Epithelial cell of esophagus (primary cell): ENCODE results near the gene MICU1.
"Not testable (repeated sequence)": the region's sequence is repeated elsewhere in the genome, so short reads cannot be mapped to it uniquely, and the experiment has no call there.

Source experiments
- DNase-seq: peaks from one replicate; pipeline ENCODE4 v3.0.0; 2010; ENCODE audit warnings: low read depth
- H3K4me3 ChIP-seq: 2 replicates; pipeline ENCODE4 v1.5.1; 2011; ENCODE audit warnings: mild to moderate bottlenecking, low read length, control low read depth
- CTCF ChIP-seq: IDR thresholded peaks from 2 replicates; pipeline ENCODE4 v1.5.1; 2011; ENCODE audit warnings: low read depth, mild to moderate bottlenecking, low read length, control low read depth, inconsistent platforms; ENCODE audit not compliant: insufficient read depth; ENCODE audit errors: missing control alignments

Gene MICU1

GRCh38 chr10:72328045-72328828 is 297.6 kb downstream of the MICU1 start:
- TF ChIP-seq CTCF = peak; percentile 53

GRCh38 chr10:72326665-72327603 is 298.9 kb downstream of the MICU1 start:
- DNase-seq, H3K4me3 ChIP-seq: not testable (repeated sequence)

More at GRCh38 chr10:72328045-72328828, 297.6 kb downstream of the MICU1 start:
- H3K4me3 ChIP-seq = no peak overlapping the region
- peak; percentile 54 for DNase-seq

- DNase-seq, H3K4me3 ChIP-seq: not testable (repeated sequence)
These were observed 300.4 kb downstream of the MICU1 start for GRCh38 chr10:72325243-72326175.

- no peak overlapping the region for H3K4me3 ChIP-seq
These were observed 302.1 kb downstream of the MICU1 start for GRCh38 chr10:72323771-72324191.

GRCh38 chr10:72323108-72323749 is 302.6 kb downstream of the MICU1 start:
- no peak for TF ChIP-seq CTCF
- no peak for DNase-seq
- H3K4me3 ChIP-seq = no peak overlapping the region

More at GRCh38 chr10:72323771-72324191, 302.1 kb downstream of the MICU1 start:
- no peak for DNase-seq
- TF ChIP-seq CTCF = no peak

- DNase-seq = peak; percentile 95
- no peak for TF ChIP-seq CTCF
- no peak overlapping the region for H3K4me3 ChIP-seq
These were observed 303.4 kb downstream of the MICU1 start for GRCh38 chr10:72322280-72323058.

- H3K4me3 ChIP-seq = no peak overlapping the region
- no peak for DNase-seq
- no peak for TF ChIP-seq CTCF
These were observed 303.9 kb downstream of the MICU1 start for GRCh38 chr10:72322030-72322279.
